ENCODE measurements around the gene PTPRF.

Gene PTPRF

DNA sequence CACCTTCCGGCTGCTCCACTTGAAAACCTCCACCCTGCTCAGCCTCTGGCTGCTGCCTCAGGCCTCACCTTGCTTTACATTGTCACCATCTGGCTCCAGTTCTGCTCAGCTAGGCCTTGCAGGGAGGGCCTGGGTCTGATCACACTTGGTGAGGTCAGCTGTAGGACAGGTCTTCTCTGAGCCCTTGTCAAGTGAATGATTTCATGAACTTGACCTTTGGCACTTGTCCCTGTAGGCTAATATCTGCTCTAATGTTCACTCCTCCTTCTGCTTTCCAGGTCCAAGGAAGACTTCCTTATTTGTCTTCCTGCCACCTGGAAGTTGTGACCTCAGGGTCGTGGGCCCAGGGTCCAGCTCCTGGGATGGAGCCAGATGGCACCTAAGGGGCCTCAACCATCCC, 41.4 kb downstream of the PTPRF start:
- in situ Hi-C loops (cut with HindIII; ENCODE audit: low pct_ligation_motif_present, low sequenced_read_pairs), result no loop called here
- no peak for DNase-seq
- peaks cover 3% of the 10 kb centered on the region for H3K36me3 ChIP-seq (replicated peaks)
- H3K27me3 ChIP-seq (replicated peaks), result no peaks in the 10 kb centered on the region
- TF ChIP-seq, protein P1, sequence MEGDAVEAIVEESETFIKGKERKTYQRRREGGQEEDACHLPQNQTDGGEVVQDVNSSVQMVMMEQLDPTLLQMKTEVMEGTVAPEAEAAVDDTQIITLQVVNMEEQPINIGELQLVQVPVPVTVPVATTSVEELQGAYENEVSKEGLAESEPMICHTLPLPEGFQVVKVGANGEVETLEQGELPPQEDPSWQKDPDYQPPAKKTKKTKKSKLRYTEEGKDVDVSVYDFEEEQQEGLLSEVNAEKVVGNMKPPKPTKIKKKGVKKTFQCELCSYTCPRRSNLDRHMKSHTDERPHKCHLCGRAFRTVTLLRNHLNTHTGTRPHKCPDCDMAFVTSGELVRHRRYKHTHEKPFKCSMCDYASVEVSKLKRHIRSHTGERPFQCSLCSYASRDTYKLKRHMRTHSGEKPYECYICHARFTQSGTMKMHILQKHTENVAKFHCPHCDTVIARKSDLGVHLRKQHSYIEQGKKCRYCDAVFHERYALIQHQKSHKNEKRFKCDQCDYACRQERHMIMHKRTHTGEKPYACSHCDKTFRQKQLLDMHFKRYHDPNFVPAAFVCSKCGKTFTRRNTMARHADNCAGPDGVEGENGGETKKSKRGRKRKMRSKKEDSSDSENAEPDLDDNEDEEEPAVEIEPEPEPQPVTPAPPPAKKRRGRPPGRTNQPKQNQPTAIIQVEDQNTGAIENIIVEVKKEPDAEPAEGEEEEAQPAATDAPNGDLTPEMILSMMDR (IDR thresholded peaks at IDR 0.05; ENCODE audit: low read depth, low read length, missing control alignments), result no peak
- H3K27ac ChIP-seq, result no peak overlapping the region
- no peak overlapping the region for H3K4me3 ChIP-seq (ENCODE audit: low read depth, low read length)

DNA sequence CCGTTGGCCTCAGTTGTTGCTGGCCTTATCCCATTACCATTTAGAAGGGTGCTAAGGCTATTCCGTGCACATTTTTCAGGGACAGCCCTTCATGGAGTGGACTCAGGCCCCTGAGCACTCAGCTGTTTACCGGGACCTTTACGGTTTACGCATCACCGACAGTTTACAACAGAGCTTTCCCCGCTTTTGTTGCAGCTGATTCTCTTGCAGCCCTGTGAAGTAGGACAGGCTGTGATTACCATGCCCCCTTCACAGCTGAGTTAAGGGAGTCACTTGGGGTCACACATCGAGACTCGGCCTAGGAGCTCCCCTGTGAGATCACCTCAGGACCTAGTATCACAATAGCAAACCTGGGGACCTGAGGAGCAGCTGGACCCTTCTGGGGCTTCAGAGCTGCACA, 41.9 kb downstream of the PTPRF start:
- Histone ChIP-seq H3K27me3 (replicated peaks) (no peaks in the 10 kb centered on the region), H3K36me3 (replicated peaks) (peaks cover 3% of the 10 kb centered on the region), H3K4me3 (ENCODE audit: low read depth, low read length) (no peak overlapping the region), H3K27ac (no peak overlapping the region)
- DNase-seq, result no peak
- TF ChIP-seq, protein P1 (IDR thresholded peaks at IDR 0.05; ENCODE audit: low read depth, low read length, missing control alignments), result no peak
- in situ Hi-C loops (cut with HindIII; ENCODE audit: low pct_ligation_motif_present, low sequenced_read_pairs), result no loop called here

DNA sequence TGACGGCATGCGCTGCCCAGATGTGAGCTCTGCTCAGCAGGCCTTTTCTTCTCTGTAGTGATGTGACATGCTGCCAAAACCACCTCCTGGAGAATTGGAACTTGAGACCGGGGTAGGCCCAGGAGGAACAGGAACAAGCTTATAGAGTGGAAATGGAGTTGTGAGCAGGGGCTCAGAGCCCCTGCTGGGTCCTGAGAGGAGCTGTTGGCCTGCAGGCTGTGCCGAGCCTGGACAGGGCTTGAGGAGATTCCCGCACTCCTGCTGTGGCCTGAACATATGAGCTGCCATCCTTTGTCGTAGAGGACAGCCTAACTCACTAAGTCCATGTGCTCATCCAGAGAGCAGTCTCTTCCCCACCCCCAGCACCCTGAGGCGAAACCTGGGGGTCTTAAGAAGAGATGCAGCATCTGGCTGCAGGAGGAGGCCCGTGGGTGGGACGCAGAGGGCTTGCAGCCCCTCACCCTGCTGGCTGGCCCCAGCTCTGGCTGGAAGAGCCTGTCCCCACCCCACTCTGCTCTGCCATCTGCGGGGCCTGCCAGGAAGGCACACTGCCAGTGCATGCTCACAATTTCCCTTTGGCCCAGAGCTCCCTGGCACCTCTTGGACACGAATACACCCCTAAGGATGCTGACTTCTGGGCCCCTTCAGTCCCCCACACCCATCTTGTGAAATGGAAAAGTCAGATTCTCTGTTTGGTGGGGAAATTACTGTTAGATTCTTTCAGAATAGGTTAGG, 42.5 kb downstream of the PTPRF start:
- in situ Hi-C loops (cut with HindIII; ENCODE audit: low pct_ligation_motif_present, low sequenced_read_pairs), result no loop called here
- H3K27ac ChIP-seq, result no peak overlapping the region
- TF ChIP-seq, protein P1 (IDR thresholded peaks at IDR 0.05; ENCODE audit: low read depth, low read length, missing control alignments), result no peak
- DNase-seq, result no peak
- H3K27me3 ChIP-seq (replicated peaks), result no peaks in the 10 kb centered on the region
- peaks cover 3% of the 10 kb centered on the region for H3K36me3 ChIP-seq (replicated peaks)
- no peak overlapping the region for H3K4me3 ChIP-seq (ENCODE audit: low read depth, low read length)

DNA sequence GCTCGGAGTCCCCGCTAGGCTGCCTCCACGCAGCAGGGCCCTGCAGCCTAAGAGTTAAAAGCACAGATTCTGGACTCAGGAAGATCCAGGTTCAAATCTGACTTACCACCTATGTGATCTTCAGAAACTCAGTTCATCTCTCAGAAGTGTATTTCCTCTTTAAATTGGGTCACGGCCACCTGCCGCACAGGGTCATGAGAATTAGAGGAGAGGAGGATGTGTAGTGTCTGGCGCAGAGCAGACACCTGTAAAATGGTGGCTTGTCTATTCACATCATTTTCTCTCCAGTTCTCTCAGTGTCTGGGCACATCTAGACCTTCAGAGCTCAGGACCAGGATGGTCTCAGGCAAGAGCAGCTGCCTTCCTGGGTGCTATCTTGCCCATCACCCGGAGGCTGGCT, 45.8 kb downstream of the PTPRF start:
- Histone ChIP-seq H3K27me3 (replicated peaks) (no peaks in the 10 kb centered on the region), H3K4me3 (ENCODE audit: low read depth, low read length) (no peak overlapping the region), H3K36me3 (replicated peaks) (peaks cover 16% of the 10 kb centered on the region), H3K27ac (no peak overlapping the region)
- TF ChIP-seq, protein P1 (IDR thresholded peaks at IDR 0.05; ENCODE audit: low read depth, low read length, missing control alignments), result no peak
- in situ Hi-C loops (cut with HindIII; ENCODE audit: low pct_ligation_motif_present, low sequenced_read_pairs), result no loop called here
- DNase-seq, result no peak

DNA sequence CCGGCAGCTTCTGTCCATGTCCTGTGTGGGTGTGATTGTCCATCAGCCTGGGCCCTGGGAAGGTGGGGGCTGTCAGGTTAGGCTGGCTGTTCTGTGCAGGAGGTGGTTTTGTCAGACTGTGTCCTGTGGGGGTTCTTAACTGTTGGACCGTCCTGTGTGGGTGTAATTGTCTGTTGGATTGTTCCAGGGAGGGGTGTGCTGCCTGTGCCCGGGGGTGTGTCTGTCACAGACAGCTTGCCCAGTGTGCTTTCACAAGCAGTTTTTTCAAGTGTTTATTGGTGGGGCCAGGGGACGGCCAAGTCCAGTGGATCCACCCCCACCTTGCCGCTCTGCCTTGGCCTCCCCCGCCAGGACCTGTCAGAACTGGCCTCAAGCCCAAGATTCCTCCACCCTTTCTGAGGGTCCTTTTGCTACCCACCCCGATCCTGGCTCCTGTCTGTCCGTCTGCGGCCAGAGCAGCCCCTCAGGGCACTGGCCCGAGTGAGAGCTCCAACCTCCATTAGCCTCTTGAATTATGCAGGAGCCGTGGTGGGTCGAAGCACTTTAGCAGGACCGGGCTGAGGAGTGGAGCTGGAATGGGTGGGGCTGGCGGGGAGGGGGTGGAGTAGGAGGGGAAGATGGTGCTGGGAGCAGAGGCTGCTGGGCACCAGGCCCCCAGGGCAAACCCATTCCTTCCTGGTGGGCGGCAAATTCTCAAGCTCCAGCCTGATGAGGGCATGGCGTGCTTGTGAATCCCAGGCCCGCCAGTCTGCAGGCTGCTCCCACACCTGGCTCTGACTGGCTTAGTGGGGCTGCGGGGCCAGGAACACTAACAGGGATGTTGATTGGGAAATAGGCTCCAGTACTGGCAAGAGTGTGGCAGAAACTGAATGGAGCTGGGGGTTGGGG, 47.2 kb downstream of the PTPRF start:
- H3K27me3 ChIP-seq (replicated peaks), result no peaks in the 10 kb centered on the region
- DNase-seq, result no peak
- TF ChIP-seq, protein P1 (IDR thresholded peaks at IDR 0.05; ENCODE audit: low read depth, low read length, missing control alignments), result no peak
- no peak overlapping the region for H3K27ac ChIP-seq
- peaks cover 16% of the 10 kb centered on the region for H3K36me3 ChIP-seq (replicated peaks)
- in situ Hi-C loops (cut with HindIII; ENCODE audit: low pct_ligation_motif_present, low sequenced_read_pairs), result no loop called here
- H3K4me3 ChIP-seq (ENCODE audit: low read depth, low read length), result no peak overlapping the region

Measured in brain microvascular endothelial cell (primary cell).